PC-9 (cell line): ENCODE results near the gene MED13L. TPM values are rescaled to one million over a fixed set of nuclear protein-coding genes. Genes with fewer than 3 reads are reported as not detected.

Experiments
- BruUV-seq: library from RNA; stranded (reverse); fragments of 400-500 nt; replicated peaks from 2 replicates; lab custom pipeline; 2021; lab: Mats Ljungman, UMichigan
- CTCF ChIA-PET: fragments of 300-600 bp; sonication (Branson Sonifier 250); formaldehyde crosslinking; loops from one replicate; lab custom pipeline; 2022; ENCODE audit warnings: antibody characterized with exemption; lab: Charles Lee
- POLR2A ChIA-PET: fragments of 300-600 bp; sonication (Branson Sonifier 250); formaldehyde crosslinking; loops from one replicate; lab custom pipeline; 2022; ENCODE audit warnings: antibody characterized with exemption; ENCODE audit not compliant: unreplicated experiment; lab: Charles Lee
- DNase-seq, 2 experiments: peaks; one replicate each; pipeline versions ENCODE4 v3.0.0 to v3.0.0-alpha.2; 2015 to 2022; ENCODE audit warnings: mixed read lengths in 1 of 2
- H2AFZ ChIP-seq: fragments of 200-600 bp; sonication (generic); 2 replicates; pipeline ENCODE4 v1.8.1; 2017; ENCODE audit warnings: antibody characterized with exemption
- H3F3A ChIP-seq: fragments of 200-600 bp; sonication (generic); 2 replicates; pipeline ENCODE4 v1.8.1; 2017; ENCODE audit warnings: antibody characterized with exemption, mild to moderate bottlenecking, low read depth; ENCODE audit not compliant: insufficient read depth
- H3K27ac ChIP-seq: fragments of 200-600 bp; sonication (generic); 2 replicates; pipeline ENCODE4 v1.6.1; 2016; ENCODE audit warnings: mixed run types
- H3K27me3 ChIP-seq: fragments of 200-600 bp; sonication (generic); 2 replicates; pipeline ENCODE4 v1.6.1; 2016; ENCODE audit warnings: low read depth, mixed run types; ENCODE audit not compliant: insufficient read depth
- H3K36me3 ChIP-seq: fragments of 200-600 bp; sonication (generic); 2 replicates; pipeline ENCODE4 v1.6.1; 2016; ENCODE audit warnings: low read depth, mixed run types
- H3K4me1 ChIP-seq: fragments of 200-600 bp; sonication (generic); replicated peaks from 2 replicates; pipeline ENCODE4 v1.6.1; 2016; ENCODE audit warnings: mixed run types; ENCODE audit not compliant: insufficient read depth
- H3K4me2 ChIP-seq: fragments of 200-600 bp; sonication (generic); 2 replicates; pipeline ENCODE4 v1.6.1; 2017; ENCODE audit warnings: mixed run types
- H3K4me3 ChIP-seq: fragments of 200-600 bp; sonication (generic); 2 replicates; pipeline ENCODE4 v1.6.1; 2016; ENCODE audit warnings: mixed run types
- H3K79me2 ChIP-seq: fragments of 200-600 bp; sonication (generic); 2 replicates; pipeline ENCODE4 v1.6.1; 2017; ENCODE audit warnings: low read depth, mixed run types
- H3K9me2 ChIP-seq: fragments of 200-600 bp; sonication (generic); 2 replicates; pipeline ENCODE4 v1.8.1; 2017; ENCODE audit warnings: mild to moderate bottlenecking; ENCODE audit not compliant: insufficient read depth
- H3K9me3 ChIP-seq: fragments of 200-600 bp; sonication (generic); 2 replicates; pipeline ENCODE4 v1.8.1; 2016; ENCODE audit warnings: low read depth; ENCODE audit not compliant: insufficient read depth
- H4K20me1 ChIP-seq: fragments of 200-600 bp; sonication (generic); 2 replicates; pipeline ENCODE4 v1.8.1; 2017; ENCODE audit not compliant: insufficient read depth
- CTCF ChIP-seq: fragments of 200-600 bp; sonication (generic); conservative IDR thresholded peaks from 2 replicates; pipeline ENCODE4 v1.6.1; 2017; ENCODE audit warnings: mixed run types, antibody characterized with exemption, mild to moderate bottlenecking, moderate library complexity
- EZH2 ChIP-seq: fragments of 200-600 bp; sonication (generic); IDR thresholded peaks from 2 replicates; pipeline ENCODE4 v1.8.0; 2017; ENCODE audit warnings: antibody characterized with exemption, low read depth
- intact Hi-C: fragments of 100-400 bp; cut with micrococcal nuclease; formaldehyde crosslinking; loops from one replicate; pipeline ENCODE4 v1.10.0; 2022; ENCODE audit not compliant: unreplicated experiment
- total RNA-seq: library from RNA; stranded (reverse); gene quantifications from 2 replicates; pipeline ENCODE4 v1.2.3, GENCODE V29; 2021

Gene MED13L
- total RNA-seq, 1 experiment from 2014 or later, result 89.5 TPM

GRCh38 chr12:116273813-116274550 is 3.5 kb downstream of the MED13L start:
- CTCF ChIA-PET, result interaction anchor here (0.6 kb wide), 3 partner anchors 133 to 258 kb away, joined by 3 to 6 read pairs (median 6); no protein-coding TSS in a partner anchor
- Histone ChIP-seq H3K9me2 (no peaks in the 10 kb centered on the region), H3K4me2 (peak overlapping the region; percentile 96), H3K4me1 (peaks cover 36% of the 10 kb centered on the region), H3K27me3 (no peaks in the 10 kb centered on the region), H4K20me1 (peaks cover 64% of the 10 kb centered on the region), H3K9me3 (no peaks in the 10 kb centered on the region), H3K4me3 (peak overlapping the region; percentile 89; the same call in 1 of the 2 replicates), H3F3A (no peaks in the 10 kb centered on the region; the same call in 1 of the 2 replicates), H2AFZ (no peak overlapping the region), H3K27ac (no peak overlapping the region), H3K79me2 (peaks cover 80% of the 10 kb centered on the region), H3K36me3 (no peaks in the 10 kb centered on the region)
- POLR2A ChIA-PET, result interaction anchor here (0.6 kb wide), 2 partner anchors 72 to 152 kb away, joined by 3 to 9 read pairs; no protein-coding TSS in a partner anchor
- DNase-seq, result no peak
- TF ChIP-seq EZH2 (no peak), CTCF (0 out of 2 replicates have a peak, but pooled peaks have one; percentile 12)
- no TSS peak for BruUV-seq
- intact Hi-C loops, result loop anchor here (2.0 kb wide), 1 partner anchor 131 kb away; no protein-coding TSS in a partner anchor

- no peaks in the 10 kb centered on the region for H3K9me2 ChIP-seq
- H3K27me3 ChIP-seq, result no peaks in the 10 kb centered on the region
- CTCF ChIA-PET, result no interaction called here
- no peak overlapping the region for H2AFZ ChIP-seq
- no TSS peak for BruUV-seq
- TF ChIP-seq EZH2, result no peak
- H3K36me3 ChIP-seq, result no peaks in the 10 kb centered on the region
- intact Hi-C loops, result loop anchor here (10.0 kb wide), 1 partner anchor 253 kb away; no protein-coding TSS in a partner anchor
- POLR2A ChIA-PET, result no interaction called here
- no peaks in the 10 kb centered on the region for H3K9me3 ChIP-seq
- peaks cover 78% of the 10 kb centered on the region for H4K20me1 ChIP-seq
- H3K4me3 ChIP-seq, result no peak overlapping the region
- H3K4me1 ChIP-seq, result peaks cover 35% of the 10 kb centered on the region
- H3K27ac ChIP-seq, result no peak overlapping the region
- H3F3A ChIP-seq, result no peaks in the 10 kb centered on the region; the same call in 1 of the 2 replicates
- no peak overlapping the region for H3K4me2 ChIP-seq
- DNase-seq, result no peak
- peaks cover 100% of the 10 kb centered on the region for H3K79me2 ChIP-seq
These were observed 9.5 kb downstream of the MED13L start for GRCh38 chr12:116267948-116268347.

- POLR2A ChIA-PET, result interaction anchor here (0.6 to 0.7 kb wide), 2 partner anchors 98 to 223 kb away, joined by 3 read pairs; no protein-coding TSS in a partner anchor
- CTCF ChIA-PET, result no interaction called here
- Histone ChIP-seq H2AFZ (no peak overlapping the region), H3K27ac (no peak overlapping the region), H4K20me1 (peaks cover 80% of the 10 kb centered on the region), H3K9me2 (no peaks in the 10 kb centered on the region), H3K79me2 (peaks cover 100% of the 10 kb centered on the region), H3F3A (no peaks in the 10 kb centered on the region; the same call in 1 of the 2 replicates), H3K4me1 (peaks cover 29% of the 10 kb centered on the region), H3K4me3 (no peak overlapping the region), H3K9me3 (no peaks in the 10 kb centered on the region), H3K36me3 (no peaks in the 10 kb centered on the region), H3K27me3 (no peaks in the 10 kb centered on the region), H3K4me2 (peak overlapping the region; percentile 30)
- no TSS peak for BruUV-seq
- intact Hi-C loops, result loop anchor here (10.0 kb wide), 1 partner anchor 252 kb away; no protein-coding TSS in a partner anchor
- DNase-seq, result no peak
- TF ChIP-seq CTCF, result no peak
These were observed 10.7 kb downstream of the MED13L start for GRCh38 chr12:116266631-116267349.
